GM12878 (cell line): ENCODE results near the gene NBDY. TPM values are rescaled to one million over a fixed set of nuclear protein-coding genes. Genes with fewer than 3 reads are reported as not detected.
A peak's percentile ranks its signal among the peaks of the same experiment; 100 is the strongest.

Experiments used
- ATAC-seq: fragments of 200-7000 bp; cut with Tn5 transposase; 3 replicates; pipeline ENCODE4 v1.9.1; 2020; ENCODE audit warnings: mild to moderate bottlenecking, moderate library complexity
- BruUV-seq: library from RNA; stranded (reverse); fragments of 400-500 nt; replicated peaks from 2 replicates; lab custom pipeline; 2021; lab: Mats Ljungman, UMichigan
- CTCF ChIA-PET: fragments of 300-600 bp; sonication (Branson Sonifier 250); formaldehyde crosslinking; extraction: SDS; loops from one replicate; lab custom pipeline; 2021; ENCODE audit warnings: inconsistent platforms; lab: Yijun Ruan, JAX
- POLR2A ChIA-PET: fragments of 350-600 bp; formaldehyde crosslinking; extraction: SDS; loops from one replicate; lab custom pipeline; 2021; ENCODE audit warnings: inconsistent platforms; lab: Charles Lee
- RAD21 ChIA-PET: fragments of 300-600 bp; sonication (Branson Sonifier 250); formaldehyde crosslinking; loops from one replicate; lab custom pipeline; 2023; ENCODE audit warnings: antibody characterized with exemption; ENCODE audit not compliant: unreplicated experiment; lab: Charles Lee
- SMC1A ChIA-PET: fragments of 300-600 bp; sonication (Branson Sonifier 250); formaldehyde crosslinking; loops from one replicate; lab custom pipeline; 2023; ENCODE audit not compliant: unreplicated experiment, uncharacterized antibody; lab: Charles Lee
- DNase-seq: peaks from one replicate; pipeline ENCODE4 v3.0.0-alpha.2; 2011; ENCODE audit warnings: low read depth, low spot score
- FAIRE-seq: peaks from 3 replicates; lab custom pipeline; 2011; peaks lifted over from hg19 to GRCh38; lab: Jason Lieb, UNC
- H2AFZ ChIP-seq: 2 replicates; pipeline ENCODE4 v1.6.0; 2011; ENCODE audit warnings: low read depth, low read length, control low read depth; ENCODE audit not compliant: control insufficient read depth
- H3K27ac ChIP-seq: 2 replicates; pipeline ENCODE4 v1.5.1; 2011; ENCODE audit warnings: control low read depth; ENCODE audit not compliant: control insufficient read depth, insufficient read depth
- H3K27me3 ChIP-seq, 2 experiments: replicated peaks in 1 of 2; 2 replicates each; pipeline versions ENCODE4 v1.6.0 to v1.6.1; 2011; ENCODE audit warnings: low read length in 1 of 2; ENCODE audit not compliant: control insufficient read depth in 2 of 2, insufficient read depth in 2 of 2
- H3K36me3 ChIP-seq, 2 experiments: 2 replicates each; pipeline ENCODE4 v1.5.1; 2011; ENCODE audit warnings: low read length in 1 of 2; ENCODE audit not compliant: control insufficient read depth in 2 of 2, insufficient read depth in 2 of 2
- H3K4me1 ChIP-seq: 2 replicates; pipeline ENCODE4 v1.6.1; 2011; ENCODE audit warnings: mild to moderate bottlenecking, low read length, moderate library complexity, mixed read lengths; ENCODE audit not compliant: control insufficient read depth, insufficient read depth
- H3K4me2 ChIP-seq: 2 replicates; pipeline ENCODE4 v1.6.0; 2011; ENCODE audit warnings: control low read depth; ENCODE audit not compliant: control insufficient read depth, insufficient read depth
- H3K4me3 ChIP-seq: fragments of 200-600 bp; sonication (generic); 2 replicates; pipeline ENCODE4 v1.5.1; 2016
- H3K79me2 ChIP-seq: 2 replicates; pipeline ENCODE4 v1.6.0; 2011; ENCODE audit warnings: low read length; ENCODE audit not compliant: control insufficient read depth, insufficient read depth
- H3K9ac ChIP-seq: 2 replicates; pipeline ENCODE4 v1.8.0; 2011; ENCODE audit warnings: low read length, control low read depth, mixed read lengths; ENCODE audit not compliant: control insufficient read depth, insufficient read depth
- H3K9me3 ChIP-seq: replicated peaks from 3 replicates; pipeline ENCODE4 v1.5.1; 2011; ENCODE audit warnings: mild to moderate bottlenecking, low read length; ENCODE audit not compliant: control insufficient read depth, insufficient read depth
- H4K20me1 ChIP-seq: 2 replicates; pipeline ENCODE4 v1.6.0; 2011; ENCODE audit not compliant: control insufficient read depth, insufficient read depth
- ATF7 ChIP-seq: fragments of 450-650 bp; IDR thresholded peaks from 2 replicates; pipeline ENCODE4 v1.6.1; 2016; ENCODE audit warnings: low read depth, mild to moderate bottlenecking
- BRCA1 ChIP-seq: IDR thresholded peaks from 2 replicates; pipeline ENCODE4 v1.6.1; 2011; ENCODE audit warnings: low read depth, low read length, improper control_type of control experiment
- CTCF ChIP-seq, 3 experiments: IDR thresholded peaks in 2 of 3; conservative IDR thresholded peaks in 1 of 3; 2 replicates each; pipeline ENCODE4 v1.5.1; 2011; ENCODE audit warnings: low read depth in 3 of 3, low read length in 3 of 3, mild to moderate bottlenecking in 3 of 3, control low read depth in 2 of 3, moderate library complexity in 2 of 3, inconsistent platforms in 1 of 3, mixed read lengths in 1 of 3; ENCODE audit not compliant: control insufficient read depth in 2 of 3, insufficient read depth in 1 of 3; ENCODE audit errors: extremely low read depth in 1 of 3
- E2F4 ChIP-seq: IDR thresholded peaks from 2 replicates; pipeline ENCODE4 v1.6.1; 2012; ENCODE audit warnings: low read depth, low read length, improper control_type of control experiment
- EP300 ChIP-seq, 2 experiments: fragments of 150-350 bp in 1 of 2; IDR thresholded peaks; 2 replicates each; pipeline ENCODE4 v1.6.1; 2011 to 2012; ENCODE audit warnings: low read depth in 2 of 2, low read length in 2 of 2, borderline replicate concordance in 1 of 2, improper control_type of control experiment in 1 of 2, inconsistent platforms in 1 of 2; ENCODE audit not compliant: control insufficient read depth in 1 of 2
- IKZF1 ChIP-seq: fragments of 450-650 bp; conservative IDR thresholded peaks from 2 replicates; pipeline ENCODE4 v1.6.1; 2017; ENCODE audit warnings: antibody characterized with exemption, mild to moderate bottlenecking
- KAT2A ChIP-seq: conservative IDR thresholded peaks from 2 replicates; pipeline ENCODE4 v1.6.1; 2011; ENCODE audit warnings: low read depth, low read length; ENCODE audit not compliant: control insufficient read depth
- MYB ChIP-seq: fragments of 150-350 bp; IDR thresholded peaks from 2 replicates; pipeline ENCODE4 v1.6.1; 2014; ENCODE audit warnings: mild to moderate bottlenecking, low read depth, low read length, borderline replicate concordance
- POU2F2 ChIP-seq: IDR thresholded peaks from 3 replicates; pipeline ENCODE4 v1.6.1; 2011; ENCODE audit warnings: low read depth, mild to moderate bottlenecking, low read length, borderline replicate concordance
- RAD21 ChIP-seq: IDR thresholded peaks from 2 replicates; pipeline ENCODE4 v1.6.1; 2011; ENCODE audit warnings: mild to moderate bottlenecking, low read depth, low read length, moderate library complexity; ENCODE audit not compliant: insufficient read depth
- RCOR1 ChIP-seq: conservative IDR thresholded peaks from 2 replicates; pipeline ENCODE4 v1.6.1; 2012; ENCODE audit warnings: low read depth, low read length, improper control_type of control experiment
- SMC3 ChIP-seq: IDR thresholded peaks from 2 replicates; pipeline ENCODE4 v1.6.1; 2011; ENCODE audit warnings: low read length, improper control_type of control experiment, borderline replicate concordance
- ZNF384 ChIP-seq: IDR thresholded peaks from 2 replicates; pipeline ENCODE4 v1.6.1; 2012; ENCODE audit warnings: low read depth, mild to moderate bottlenecking, low read length, improper control_type of control experiment, borderline replicate concordance
- WGBS: methylation state at CpG from one replicate; pipeline ENCODE4 v1.1.6; 2016; ENCODE audit warnings: low lambda C conversion rate; ENCODE audit not compliant: insufficient replicate concordance, insufficient coverage; ENCODE audit errors: missing lambda C conversion rate; 5-methylcytosine and 5-hydroxymethylcytosine counted together
- in situ Hi-C: fragments of 300-500 bp; cut with MboI; formaldehyde crosslinking; loops from 9 replicates; pipeline ENCODE4 v1.14.3; 2018; ENCODE audit warnings: mixed read lengths
- intact Hi-C: fragments of 100-400 bp; cut with micrococcal nuclease; formaldehyde crosslinking; loops from one replicate; pipeline ENCODE4 v1.14.2; 2022; ENCODE audit not compliant: unreplicated experiment
- polyA plus RNA-seq, 11 experiments: library from polyadenylated mRNA; depleted of rRNA in 4 of 11; unstranded in 6 of 11; stranded (reverse) in 5 of 11; fragments of >200 nt; fragmentation: Nextera tagmentation in 4 of 11; fragmentation: Illumina TruSeq in 1 of 11; extraction: Ambion mirVana in 4 of 11; extraction: Trizol in 1 of 11; gene quantifications; 1 replicate in 1 of 11; 2 replicates in 10 of 11; pipeline versions ENCODE4 v1.2.1 to v1.2.3, GENCODE V29; 2011 to 2016; ENCODE audit warnings: inconsistent platforms in 2 of 11, missing spikeins in 2 of 11, low read depth in 1 of 11
- total RNA-seq, 4 experiments: library from RNA; depleted of rRNA in 3 of 4; stranded (reverse); fragments of >200 nt in 3 of 4; fragmentation: Illumina TruSeq in 1 of 4; extraction: Trizol in 1 of 4; gene quantifications; 2 replicates each; pipeline versions ENCODE4 v1.2.1 to v1.2.3, GENCODE V29; 2013 to 2021

Gene NBDY
- total and polyA plus RNA-seq, 10 of the 15 experiments (the other 5 are each of a cell fraction or from before 2014, with no cell fraction given) = 10.8 to 122 (median 61.5) TPM

GRCh38 chrX:56726605-56727004 is 2.4 kb upstream of the NBDY start:
- no peaks in the 10 kb centered on the region for H3K4me1 ChIP-seq
- no peak overlapping the region for H2AFZ ChIP-seq
- H4K20me1 ChIP-seq = no peaks in the 10 kb centered on the region
- H3K9me3 ChIP-seq = no peaks in the 10 kb centered on the region
- intact Hi-C loops = loop anchor here (2.0 to 5.0 kb wide), 2 partner anchors 164 to 444 kb away; partner anchors contain the start of gene UBQLN2
- SMC1A ChIA-PET = interaction anchor here (1.0 to 3.3 kb wide), 11 partner anchors 158 to 1835 kb away, joined by 3 to 12 read pairs (median 5); no protein-coding TSS in a partner anchor
- FAIRE-seq = peak; percentile 93
- H3K27ac ChIP-seq = no peak overlapping the region
- RAD21 ChIA-PET = interaction anchor here (0.7 to 3.0 kb wide), 6 partner anchors 8 to 486 kb away, joined by 3 to 10 read pairs (median 3); no protein-coding TSS in a partner anchor
- no peak overlapping the region for H3K4me3 ChIP-seq
- TF ChIP-seq EP300 (IDR thresholded peaks at IDR 0.05; ENCODE audit: borderline replicate concordance in 1 of 2, control insufficient read depth in 1 of 2, low read depth in 2 of 2, low read length in 2 of 2) (no peak), CTCF (IDR thresholded peaks at IDR 0.05 in 2 of 3, conservative IDR thresholded peaks at IDR 0.05 in 1 of 3; ENCODE audit: control insufficient read depth in 2 of 3, extremely low read depth in 1 of 3, insufficient read depth in 1 of 3, low read depth in 3 of 3, low read length in 3 of 3) (peak; percentile 60 to 69 (median 62)), MYB (no peak), RCOR1 (no peak), KAT2A (no peak), IKZF1 (no peak), ATF7 (no peak), POU2F2 (no peak), SMC3 (peak; percentile 70; the same call in 1 of the 2 replicates), RAD21 (peak; percentile 78), ZNF384 (peak; percentile 88), E2F4 (no peak), BRCA1 (no peak)
- TF ChIP-seq, all 136 proteins: peak for 4
- no peaks in the 10 kb centered on the region for H3K27me3 ChIP-seq
- H3K36me3 ChIP-seq = no peaks in the 10 kb centered on the region
- ATAC-seq (peak; percentile 50), DNase-seq (no peak)
- in situ Hi-C loops = loop anchor here (25.0 kb wide), 2 partner anchors 164 to 1014 kb away; partner anchors contain the start of genes RRAGB and UBQLN2
- peaks cover 17% of the 10 kb centered on the region for H3K79me2 ChIP-seq
- no peak overlapping the region for H3K9ac ChIP-seq
- no peak overlapping the region for H3K4me2 ChIP-seq
- 0% methylated on average over 1 of the region's 1 CpG for WGBS
- ChIA-PET CTCF (interaction anchor here (0.7 to 4.2 kb wide), 23 partner anchors 8 to 1931 kb away, joined by 3 to 36 read pairs (median 5); partner anchors contain the start of gene APEX2), POLR2A (no interaction called here)
- BruUV-seq = no TSS peak
